Mesenchymal stem cell (in vitro differentiated cells and primary cell): ENCODE measurements around the gene GGA1.

Experiments
- DNase-seq: peaks from one replicate; pipeline ENCODE4 v3.0.0-alpha.2; 2013
- H2AFZ ChIP-seq: one replicate; pipeline ENCODE4 v1.6.1; 2013; ENCODE audit warnings: low read depth, mild to moderate bottlenecking, control low read depth, inconsistent platforms, low read length, moderate library complexity
- H2AK5ac ChIP-seq: 2 replicates; pipeline ENCODE4 v1.6.1; 2013; ENCODE audit warnings: low read length, moderate library complexity, mild to moderate bottlenecking, inconsistent platforms; ENCODE audit not compliant: severe bottlenecking
- H2BK120ac ChIP-seq: one replicate; pipeline ENCODE4 v1.6.1; 2013; ENCODE audit warnings: low read depth, mild to moderate bottlenecking, inconsistent platforms, low read length, moderate library complexity
- H2BK12ac ChIP-seq, 2 experiments: one replicate each; pipeline ENCODE4 v1.6.1; 2013; ENCODE audit warnings: inconsistent platforms in 2 of 2, low read length in 2 of 2, mild to moderate bottlenecking in 2 of 2, moderate library complexity in 2 of 2, control low read depth in 1 of 2
- H2BK15ac ChIP-seq: one replicate; pipeline ENCODE4 v1.6.1; 2013; ENCODE audit warnings: mild to moderate bottlenecking, low read depth, inconsistent platforms; ENCODE audit not compliant: poor library complexity, severe bottlenecking
- H2BK5ac ChIP-seq: 2 replicates; pipeline ENCODE4 v1.6.1; 2013; ENCODE audit warnings: low read depth, mild to moderate bottlenecking, low read length, control low read depth, inconsistent platforms; ENCODE audit not compliant: poor library complexity, severe bottlenecking
- H3K14ac ChIP-seq, 2 experiments: one replicate each; pipeline ENCODE4 v1.6.1; 2013; ENCODE audit warnings: inconsistent platforms in 2 of 2, low read length in 2 of 2, control low read depth in 1 of 2, mild to moderate bottlenecking in 1 of 2, moderate library complexity in 1 of 2
- H3K18ac ChIP-seq, 2 experiments: one replicate each; pipeline ENCODE4 v1.6.1; 2013; ENCODE audit warnings: inconsistent platforms in 2 of 2, low read length in 2 of 2, control low read depth in 1 of 2, low read depth in 1 of 2, mild to moderate bottlenecking in 1 of 2
- H3K23ac ChIP-seq, 2 experiments: one replicate each; pipeline ENCODE4 v1.6.1; 2013; ENCODE audit warnings: inconsistent platforms in 2 of 2, low read length in 2 of 2, mild to moderate bottlenecking in 2 of 2, moderate library complexity in 2 of 2, control low read depth in 1 of 2
- H3K27ac ChIP-seq: 2 replicates; pipeline ENCODE4 v1.5.1; 2013; ENCODE audit warnings: mild to moderate bottlenecking, moderate library complexity, low read length, control low read depth, inconsistent platforms; ENCODE audit not compliant: poor library complexity, severe bottlenecking
- H3K27me3 ChIP-seq, 2 experiments: 2 replicates each; pipeline versions ENCODE4 v1.6.1 to v1.7.0; 2013; ENCODE audit warnings: low read length in 2 of 2, mild to moderate bottlenecking in 2 of 2, moderate library complexity in 2 of 2, control low read depth in 1 of 2, inconsistent platforms in 1 of 2; ENCODE audit not compliant: control insufficient read depth in 1 of 2, insufficient read depth in 1 of 2
- H3K36me3 ChIP-seq, 2 experiments: 2 replicates each; pipeline versions ENCODE4 v1.6.1 to v1.7.0; 2013; ENCODE audit warnings: low read length in 2 of 2, control low read depth in 1 of 2, inconsistent platforms in 1 of 2, low read depth in 1 of 2, mild to moderate bottlenecking in 1 of 2; ENCODE audit not compliant: insufficient read depth in 2 of 2, control insufficient read depth in 1 of 2
- H3K4ac ChIP-seq, 2 experiments: one replicate each; pipeline ENCODE4 v1.6.1; 2013; ENCODE audit warnings: inconsistent platforms in 2 of 2, low read length in 2 of 2, mild to moderate bottlenecking in 2 of 2, moderate library complexity in 2 of 2, control low read depth in 1 of 2, low read depth in 1 of 2
- H3K4me1 ChIP-seq: 2 replicates; pipeline ENCODE4 v1.6.1; 2013; ENCODE audit warnings: low read depth, low read length, control low read depth; ENCODE audit not compliant: control insufficient read depth, insufficient read depth
- H3K4me2 ChIP-seq: 2 replicates; pipeline ENCODE4 v1.6.1; 2013; ENCODE audit warnings: low read length, mild to moderate bottlenecking, inconsistent platforms; ENCODE audit not compliant: poor library complexity, severe bottlenecking
- H3K4me3 ChIP-seq, 2 experiments: 2 replicates each; pipeline versions ENCODE4 v1.5.1 to v1.7.0; 2013; ENCODE audit warnings: low read length in 2 of 2, mild to moderate bottlenecking in 2 of 2, control low read depth in 1 of 2, low read depth in 1 of 2; ENCODE audit not compliant: insufficient read depth in 1 of 2
- H3K79me1 ChIP-seq: replicated peaks from 2 replicates; pipeline ENCODE4 v1.6.1; 2013; ENCODE audit warnings: mild to moderate bottlenecking, control low read depth, low read length, inconsistent platforms; ENCODE audit not compliant: poor library complexity, severe bottlenecking
- H3K9ac ChIP-seq: 2 replicates; pipeline ENCODE4 v1.7.0; 2013; ENCODE audit warnings: mild to moderate bottlenecking, low read length, moderate library complexity
- H3K9me3 ChIP-seq: 2 replicates; pipeline ENCODE4 v1.7.0; 2013; ENCODE audit warnings: mild to moderate bottlenecking, low read length; ENCODE audit not compliant: control insufficient read depth
- H4K8ac ChIP-seq: one replicate; pipeline ENCODE4 v1.6.1; 2013; ENCODE audit warnings: inconsistent platforms, mild to moderate bottlenecking, low read length, moderate library complexity
- H4K91ac ChIP-seq: one replicate; pipeline ENCODE4 v1.6.1; 2013; ENCODE audit warnings: mild to moderate bottlenecking, low read length, inconsistent platforms
- WGBS: methylation state at CpG from one replicate; pipeline ENCODE4 v1.1.7; 2013; ENCODE audit warnings: mixed read lengths; 5-methylcytosine and 5-hydroxymethylcytosine counted together

GGA1 gene

GRCh38 chr22:37627121-37627520 lies 18.5 kb downstream of the GGA1 start:
- Histone ChIP-seq H2AFZ (no peak overlapping the region), H3K4ac (no peak overlapping the region), H3K18ac (peak overlapping the region in 1 of 2 experiments; percentile 23), H3K23ac (peak overlapping the region in 1 of 2 experiments; percentile 27), H3K14ac (no peak overlapping the region), H2BK5ac (no peak overlapping the region), H2AK5ac (no peak overlapping the region), H2BK15ac (no peak overlapping the region), H3K9me3 (no peaks in the 10 kb centered on the region), H3K27me3 (no peaks in the 10 kb centered on the region), H3K4me2 (no peak overlapping the region), H3K4me1 (peaks cover 46% of the 10 kb centered on the region), H4K8ac (no peak overlapping the region), H3K27ac (no peak overlapping the region), H3K36me3 (peaks cover 42 to 81% of the 10 kb centered on the region in 2 experiments), H3K9ac (peak overlapping the region; percentile 57), H3K79me1 (peaks cover 7% of the 10 kb centered on the region), H2BK120ac (no peak overlapping the region), H2BK12ac (no peak overlapping the region), H3K4me3 (no peak overlapping the region), H4K91ac (no peak overlapping the region)
- 66% methylated on average over 5 of the region's 7 CpGs for WGBS
- DNase-seq = no peak

GRCh38 chr22:37627545-37627944 lies 18.9 kb downstream of the GGA1 start:
- Histone ChIP-seq H2AFZ (no peak overlapping the region), H3K4me1 (peaks cover 50% of the 10 kb centered on the region), H3K23ac (peak overlapping the region in 1 of 2 experiments; percentile 27), H2BK5ac (no peak overlapping the region), H4K91ac (no peak overlapping the region), H2BK12ac (no peak overlapping the region), H3K9ac (peak overlapping the region; percentile 57), H3K36me3 (peaks cover 43 to 81% of the 10 kb centered on the region in 2 experiments), H2BK120ac (no peak overlapping the region), H3K4me2 (no peak overlapping the region), H3K18ac (peak overlapping the region in 1 of 2 experiments; percentile 23), H3K27ac (no peak overlapping the region), H3K9me3 (no peaks in the 10 kb centered on the region), H3K79me1 (peaks cover 7% of the 10 kb centered on the region), H3K14ac (no peak overlapping the region), H3K4ac (no peak overlapping the region), H4K8ac (no peak overlapping the region), H2AK5ac (peak overlapping the region; percentile 33), H2BK15ac (no peak overlapping the region), H3K27me3 (no peaks in the 10 kb centered on the region), H3K4me3 (no peak overlapping the region)
- whole genome bisulfite sequencing = 91% methylated on average over 6 of the region's 6 CpGs
- DNase-seq = no peak

GRCh38 chr22:37628830-37629229 lies 20.2 kb downstream of the GGA1 start:
- Histone ChIP-seq H2AK5ac (no peak overlapping the region), H3K4me2 (no peak overlapping the region), H3K4me3 (no peak overlapping the region), H3K18ac (no peak overlapping the region), H3K14ac (peak overlapping the region in 1 of 2 experiments; percentile 62), H3K9ac (no peak overlapping the region), H4K91ac (no peak overlapping the region), H3K4ac (no peak overlapping the region), H3K9me3 (no peaks in the 10 kb centered on the region), H3K23ac (no peak overlapping the region), H3K36me3 (peaks cover 36 to 76% of the 10 kb centered on the region in 2 experiments), H2BK120ac (no peak overlapping the region), H2BK12ac (peak overlapping the region in 1 of 2 experiments; percentile 18), H2BK5ac (no peak overlapping the region), H2BK15ac (no peak overlapping the region), H3K4me1 (peaks cover 58% of the 10 kb centered on the region), H4K8ac (no peak overlapping the region), H3K27ac (no peak overlapping the region), H2AFZ (no peak overlapping the region), H3K27me3 (no peaks in the 10 kb centered on the region), H3K79me1 (peaks cover 4% of the 10 kb centered on the region)
- WGBS = 92% methylated on average over 8 of the region's 8 CpGs
- no peak for DNase-seq

- Histone ChIP-seq H3K4ac (no peak overlapping the region), H3K9me3 (no peaks in the 10 kb centered on the region), H2BK120ac (no peak overlapping the region), H3K23ac (no peak overlapping the region), H2AK5ac (no peak overlapping the region), H3K4me1 (peaks cover 63% of the 10 kb centered on the region), H3K9ac (no peak overlapping the region), H2BK12ac (no peak overlapping the region), H3K18ac (no peak overlapping the region), H4K91ac (no peak overlapping the region), H3K14ac (no peak overlapping the region), H2BK5ac (no peak overlapping the region), H3K27me3 (no peaks in the 10 kb centered on the region), H3K27ac (no peak overlapping the region), H3K4me2 (no peak overlapping the region), H3K79me1 (peaks cover under 1% of the 10 kb centered on the region), H3K36me3 (peaks cover 28 to 66% of the 10 kb centered on the region in 2 experiments), H2AFZ (no peak overlapping the region), H3K4me3 (no peak overlapping the region), H4K8ac (no peak overlapping the region), H2BK15ac (no peak overlapping the region)
- no peak for DNase-seq
- 95% methylated on average over 10 of the region's 10 CpGs for WGBS
Observed at GRCh38 chr22:37629928-37630327, 21.3 kb downstream of the GGA1 start.
